ENCODE data around the gene FBXW11.

FBXW11 gene

DNA sequence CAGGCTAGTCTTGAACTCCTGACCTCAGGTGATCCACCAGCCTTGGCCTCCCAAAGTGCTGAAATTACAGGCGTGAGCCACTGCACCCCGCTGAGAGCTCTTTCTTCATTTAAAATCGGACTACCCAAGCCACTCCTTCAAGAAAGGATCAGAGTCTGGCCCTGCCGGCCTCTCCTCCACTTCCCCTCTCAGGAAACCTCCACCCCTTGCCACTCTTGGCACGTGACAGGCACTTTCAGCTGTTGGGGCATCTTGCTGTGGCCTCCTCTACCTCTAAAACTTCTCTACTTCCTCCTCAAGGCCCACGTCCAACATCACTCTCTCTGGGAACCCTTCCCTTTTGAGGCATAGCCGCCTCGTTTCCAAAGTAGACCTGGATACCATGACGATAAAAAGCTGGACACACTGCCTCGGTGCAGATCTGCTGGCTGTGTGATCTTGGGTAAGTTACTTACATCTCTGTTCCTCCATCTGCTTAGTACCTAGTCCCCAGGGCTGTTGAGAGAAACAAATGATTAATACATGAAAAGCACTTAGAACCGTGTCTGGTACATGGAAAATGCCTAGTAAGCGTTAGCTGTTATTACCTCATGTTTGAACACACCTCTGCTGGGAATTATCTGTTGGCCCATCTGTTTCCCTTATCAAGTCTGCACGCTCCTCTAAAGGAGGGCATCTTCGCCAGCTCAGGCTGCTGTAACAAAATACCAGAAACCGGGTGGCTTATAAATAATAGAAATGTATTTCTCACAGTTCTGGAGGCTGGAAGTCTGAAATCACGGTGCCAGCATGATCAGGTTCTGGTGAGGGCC, 165.5 kb downstream of the FBXW11 start:
- H3K4me3 ChIP-seq (ENCODE audit: low read depth, low read length), result no peak overlapping the region
- TF ChIP-seq, protein P1, sequence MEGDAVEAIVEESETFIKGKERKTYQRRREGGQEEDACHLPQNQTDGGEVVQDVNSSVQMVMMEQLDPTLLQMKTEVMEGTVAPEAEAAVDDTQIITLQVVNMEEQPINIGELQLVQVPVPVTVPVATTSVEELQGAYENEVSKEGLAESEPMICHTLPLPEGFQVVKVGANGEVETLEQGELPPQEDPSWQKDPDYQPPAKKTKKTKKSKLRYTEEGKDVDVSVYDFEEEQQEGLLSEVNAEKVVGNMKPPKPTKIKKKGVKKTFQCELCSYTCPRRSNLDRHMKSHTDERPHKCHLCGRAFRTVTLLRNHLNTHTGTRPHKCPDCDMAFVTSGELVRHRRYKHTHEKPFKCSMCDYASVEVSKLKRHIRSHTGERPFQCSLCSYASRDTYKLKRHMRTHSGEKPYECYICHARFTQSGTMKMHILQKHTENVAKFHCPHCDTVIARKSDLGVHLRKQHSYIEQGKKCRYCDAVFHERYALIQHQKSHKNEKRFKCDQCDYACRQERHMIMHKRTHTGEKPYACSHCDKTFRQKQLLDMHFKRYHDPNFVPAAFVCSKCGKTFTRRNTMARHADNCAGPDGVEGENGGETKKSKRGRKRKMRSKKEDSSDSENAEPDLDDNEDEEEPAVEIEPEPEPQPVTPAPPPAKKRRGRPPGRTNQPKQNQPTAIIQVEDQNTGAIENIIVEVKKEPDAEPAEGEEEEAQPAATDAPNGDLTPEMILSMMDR (IDR thresholded peaks at IDR 0.05; ENCODE audit: low read depth, low read length), result no peak

DNA sequence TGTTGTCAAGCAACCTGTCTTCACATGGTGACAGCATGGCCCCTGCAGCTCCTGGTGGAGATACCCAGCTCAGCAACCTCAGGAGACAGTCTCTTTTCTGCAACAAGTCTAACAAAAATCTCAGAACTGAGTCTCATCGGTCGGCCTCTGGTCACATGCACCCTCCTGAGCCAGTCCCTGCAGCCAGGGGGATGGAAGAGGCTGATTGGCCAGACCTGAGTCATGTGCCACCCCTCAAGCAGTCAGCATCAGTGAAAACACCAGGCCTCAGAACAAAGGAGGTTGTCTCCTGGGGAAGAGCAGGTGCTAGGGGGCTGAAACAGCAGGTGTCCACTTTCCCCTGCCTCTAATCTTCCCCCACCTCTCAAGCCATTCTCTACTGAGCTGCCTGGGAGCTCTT, 166.4 kb downstream of the FBXW11 start:
- TF ChIP-seq, protein P1 (IDR thresholded peaks at IDR 0.05; ENCODE audit: low read depth, low read length), result no peak

DNA sequence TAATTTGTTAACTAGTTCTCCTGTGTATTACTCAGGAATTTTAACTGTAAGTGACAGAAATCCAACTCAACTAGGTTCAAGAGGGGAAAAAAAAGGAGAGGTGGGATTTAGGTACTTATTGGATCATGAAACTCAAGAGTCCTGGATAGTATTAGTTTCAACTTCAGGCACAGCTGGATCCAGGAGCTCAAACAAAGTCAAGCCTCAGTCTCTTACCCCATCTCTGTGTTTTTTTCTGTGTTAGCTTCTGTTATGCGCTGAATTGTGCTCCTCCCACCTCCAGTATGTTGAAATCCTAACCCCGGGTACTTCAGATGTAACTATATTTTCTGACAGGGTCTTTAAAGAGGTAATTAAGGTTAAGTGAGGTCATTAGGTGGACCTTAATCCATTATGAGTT, 167.3 kb downstream of the FBXW11 start:
- no peak overlapping the region for H3K4me3 ChIP-seq (ENCODE audit: low read depth, low read length)
- TF ChIP-seq, protein P1 (IDR thresholded peaks at IDR 0.05; ENCODE audit: low read depth, low read length), result no peak

More for the DNA sequence above, 166.4 kb downstream of the FBXW11 start:
- H3K4me3 ChIP-seq (ENCODE audit: low read depth, low read length), result no peak overlapping the region

DNA sequence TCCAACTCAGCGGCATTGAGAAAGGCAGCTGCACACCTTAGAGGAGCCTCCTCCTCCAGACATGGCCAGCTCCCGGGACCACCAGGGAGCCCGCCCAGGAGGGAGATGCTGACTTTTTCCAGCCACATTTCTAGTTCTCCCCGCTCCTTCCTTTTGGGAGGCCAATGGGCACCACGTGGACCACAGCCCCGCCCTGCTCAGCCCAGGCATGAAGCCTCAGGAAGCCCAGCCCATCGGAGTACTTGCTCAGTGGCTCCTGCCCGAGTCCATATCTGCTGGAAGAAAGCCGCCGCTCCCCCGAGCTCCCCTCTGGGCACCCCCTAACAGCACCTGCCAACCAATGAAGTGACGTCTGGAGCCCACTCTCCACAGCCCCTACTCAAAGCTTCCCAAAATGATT, 168.4 kb downstream of the FBXW11 start:
- TF ChIP-seq, protein P1 (IDR thresholded peaks at IDR 0.05; ENCODE audit: low read depth, low read length), result no peak
- H3K4me3 ChIP-seq (ENCODE audit: low read depth, low read length), result no peak overlapping the region

DNA sequence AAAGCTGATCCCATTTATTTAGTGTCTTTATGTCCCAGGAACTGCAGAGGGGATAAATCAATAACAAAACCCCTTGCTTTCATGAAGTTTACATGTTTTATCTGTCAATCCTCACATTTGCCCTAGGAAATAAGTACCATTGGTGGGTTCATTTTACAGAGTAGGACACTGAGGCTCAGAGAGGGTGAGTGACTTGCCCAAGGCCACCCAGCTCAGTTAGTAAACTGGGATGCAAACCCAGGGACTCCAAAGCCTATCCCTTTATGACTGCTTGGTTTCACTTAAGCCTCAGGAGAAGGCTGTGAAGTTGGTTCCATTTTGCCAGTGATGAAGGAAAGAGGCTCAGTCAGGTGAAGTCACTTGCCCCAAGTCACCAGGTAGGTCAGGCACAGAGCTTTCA, 168.9 kb downstream of the FBXW11 start:
- TF ChIP-seq, protein P1 (IDR thresholded peaks at IDR 0.05; ENCODE audit: low read depth, low read length), result no peak
- H3K4me3 ChIP-seq (ENCODE audit: low read depth, low read length), result no peak overlapping the region

DNA sequence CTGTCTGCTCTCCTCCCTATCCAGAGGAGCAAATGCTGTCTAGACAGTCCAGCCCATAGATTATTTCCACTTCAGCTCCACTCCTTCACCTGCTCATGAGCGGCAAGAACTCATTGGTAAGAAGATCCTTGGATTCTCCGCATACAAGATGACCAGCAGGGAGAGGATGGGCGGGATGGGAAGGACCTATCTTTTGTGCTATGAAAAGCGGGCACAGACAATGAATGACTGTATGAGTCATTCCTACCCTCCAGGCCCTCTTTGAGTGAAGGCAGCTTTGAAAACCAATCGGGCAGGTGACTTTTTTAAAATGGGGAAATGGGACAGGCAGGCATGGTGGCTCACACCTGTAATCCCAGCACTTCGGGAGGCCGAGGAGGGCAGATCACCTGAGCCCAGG, 171.4 kb downstream of the FBXW11 start:
- TF ChIP-seq, protein P1 (IDR thresholded peaks at IDR 0.05; ENCODE audit: low read depth, low read length), result no peak
- H3K4me3 ChIP-seq (ENCODE audit: low read depth, low read length), result no peak overlapping the region

DNA sequence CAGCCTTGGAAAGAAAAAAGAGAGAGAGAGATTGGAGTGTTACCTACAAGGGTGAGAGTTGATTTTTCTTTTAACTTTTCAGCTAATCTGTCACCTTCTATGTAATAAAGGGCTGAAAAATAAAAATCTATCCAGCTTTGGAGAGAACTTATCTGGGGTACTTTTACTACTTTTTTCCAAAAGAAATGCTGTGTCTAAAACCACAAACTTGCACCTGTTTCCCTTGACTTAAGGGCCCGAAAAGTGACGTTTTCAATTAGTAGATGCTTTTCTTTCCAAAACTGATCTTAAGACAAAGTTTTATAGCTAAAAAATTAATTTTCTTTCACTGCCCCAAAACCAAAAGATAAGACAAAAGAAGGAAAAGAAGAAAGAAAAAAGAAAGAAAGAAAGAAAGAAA, 172.0 kb downstream of the FBXW11 start:
- TF ChIP-seq, protein P1 (IDR thresholded peaks at IDR 0.05; ENCODE audit: low read depth, low read length), result no peak
- no peak overlapping the region for H3K4me3 ChIP-seq (ENCODE audit: low read depth, low read length)
